ENCODE data around the gene RAB33B.

The RAB33B gene

DNA sequence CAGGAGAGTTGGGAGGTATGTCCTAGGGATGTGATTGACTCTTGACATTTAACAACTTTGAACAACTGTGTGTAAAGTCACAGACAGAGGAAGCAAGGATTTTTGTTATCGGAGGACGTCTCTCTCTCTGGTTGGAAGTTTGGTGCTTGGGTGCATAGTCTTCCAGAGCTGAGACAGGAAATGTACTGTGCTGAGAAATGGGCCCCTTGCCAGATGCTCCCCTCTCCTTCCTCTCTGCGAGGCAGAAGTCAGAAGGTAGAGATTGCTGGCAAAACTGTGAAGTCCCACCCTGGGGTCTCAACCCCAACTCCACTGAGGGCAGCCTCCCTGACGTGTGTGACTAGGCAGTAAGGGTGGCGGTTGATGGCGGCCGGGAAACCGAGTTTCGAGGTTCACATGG is 52.9 kb downstream of the RAB33B start:
- no peak for DNase-seq (ENCODE audit: low read depth in 1 of 2, low spot score in 1 of 2)

DNA sequence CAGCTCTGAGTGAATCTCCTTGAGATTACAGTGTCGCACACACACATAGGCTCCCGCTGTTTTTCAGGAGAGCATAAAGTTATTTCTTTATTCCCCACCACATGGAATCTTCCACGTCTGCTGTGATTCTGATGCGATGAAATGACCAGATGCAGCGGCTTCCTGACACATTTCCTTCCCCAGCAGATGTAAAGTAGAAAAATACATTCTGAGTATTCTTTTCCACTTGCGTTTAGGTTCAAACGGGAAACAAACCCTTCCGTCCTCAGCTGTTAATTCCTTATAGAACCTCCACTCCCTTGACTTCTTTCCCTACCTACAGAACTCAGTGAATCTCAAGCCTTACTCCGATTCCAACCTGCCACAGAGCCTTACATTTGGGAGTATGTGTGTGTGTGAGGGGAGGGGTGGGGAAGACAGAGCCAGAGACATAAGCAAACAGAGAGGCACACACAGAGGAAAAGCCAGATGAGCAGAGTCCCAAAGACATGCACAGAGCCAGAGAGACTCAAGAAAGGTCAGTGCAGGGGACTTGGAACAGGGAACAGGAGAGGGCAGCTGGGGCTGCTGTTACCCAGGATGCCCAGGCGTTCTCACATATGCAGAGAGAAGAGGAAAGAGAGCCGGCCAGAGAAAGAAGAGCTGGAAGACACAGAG is 54.8 kb downstream of the RAB33B start:
- DNase-seq (ENCODE audit: low read depth in 1 of 2, low spot score in 1 of 2) = no peak

DNA sequence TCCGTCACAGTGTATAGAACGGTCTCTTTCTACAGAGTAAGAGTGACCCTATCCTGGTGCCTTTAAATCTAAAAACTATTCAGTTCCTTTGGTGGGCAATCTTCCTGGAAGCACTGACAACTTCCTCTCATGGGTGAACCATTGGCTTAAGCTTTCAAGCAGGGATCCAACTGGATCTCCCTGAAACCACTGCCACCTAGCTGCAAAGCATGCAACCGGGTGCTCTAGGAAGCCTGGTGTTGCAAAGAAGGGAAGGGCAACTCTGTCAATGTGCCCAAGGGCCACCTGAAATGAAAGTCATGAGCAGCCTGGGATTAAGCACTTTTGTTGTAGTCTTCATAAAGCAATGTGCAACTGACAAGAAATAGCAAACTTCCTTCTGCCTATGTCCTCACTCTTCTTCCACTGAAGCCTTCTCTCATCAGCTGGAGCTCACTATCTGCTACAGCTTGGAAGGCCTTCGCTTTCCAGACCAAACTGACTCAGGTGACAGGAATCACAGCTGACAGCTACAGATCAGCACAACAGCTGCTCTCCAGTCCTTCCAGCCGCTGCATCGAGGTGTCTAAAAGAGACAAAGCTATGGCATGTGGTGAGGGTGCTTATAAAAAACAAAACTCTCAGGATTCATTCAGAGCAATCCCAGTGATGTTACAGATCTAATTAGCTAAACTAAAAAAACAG is 55.9 kb downstream of the RAB33B start:
- DNase-seq (ENCODE audit: low read depth in 1 of 2, low spot score in 1 of 2) = no peak

DNA sequence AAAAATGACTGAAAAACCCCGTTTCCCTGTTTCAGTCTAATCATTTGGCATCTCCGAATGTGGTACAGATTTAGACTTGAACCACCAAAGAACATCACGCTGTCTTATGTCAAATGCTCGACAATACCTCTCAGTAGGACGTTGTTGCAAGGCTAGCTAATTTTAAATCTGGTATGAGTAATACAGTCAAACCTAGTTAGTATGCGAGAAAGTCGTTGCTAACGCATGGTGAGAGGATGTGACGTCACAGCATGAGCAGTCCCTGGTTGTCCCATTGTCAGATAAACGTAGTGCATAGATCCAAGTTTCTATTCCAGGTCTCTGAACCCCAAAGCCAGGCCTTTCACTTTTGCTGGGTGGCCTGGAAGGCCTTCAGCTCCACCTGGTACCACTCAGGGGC is 57.4 kb downstream of the RAB33B start:
- no peak for DNase-seq (ENCODE audit: low read depth in 1 of 2, low spot score in 1 of 2)

DNA sequence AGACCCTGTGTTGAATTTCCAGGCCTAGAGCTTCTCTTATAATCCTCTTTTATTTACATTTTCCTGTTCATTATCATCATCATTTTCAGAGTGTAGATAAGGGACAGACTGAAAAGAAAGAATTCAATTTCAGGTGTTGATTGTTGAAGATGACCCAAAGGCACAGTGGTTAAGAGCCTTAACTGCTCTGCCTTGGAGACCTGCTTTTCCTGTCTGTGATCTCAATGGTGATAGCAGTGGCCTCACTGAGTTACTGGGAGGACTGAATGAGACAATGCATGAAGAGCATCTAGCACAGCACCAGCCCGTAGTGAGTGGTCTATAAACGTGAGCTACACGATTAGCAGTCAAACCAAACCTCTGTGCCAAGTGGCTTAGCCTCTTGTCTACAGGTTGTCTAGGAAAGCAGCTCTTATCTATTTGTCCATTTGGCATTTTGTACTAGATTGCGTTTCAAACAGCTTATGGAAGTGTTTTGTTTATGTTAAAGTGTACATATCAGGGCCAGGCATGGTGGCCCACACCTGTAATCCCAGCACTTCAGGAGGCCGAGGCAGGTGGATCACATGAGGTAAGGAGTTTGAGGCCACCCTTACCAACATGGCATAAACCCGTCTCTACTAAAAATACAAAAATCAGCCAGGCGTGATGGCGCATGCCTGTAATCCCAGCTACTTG is 60.6 kb downstream of the RAB33B start:
- no peak for DNase-seq (ENCODE audit: low read depth in 1 of 2, low spot score in 1 of 2)

DNA sequence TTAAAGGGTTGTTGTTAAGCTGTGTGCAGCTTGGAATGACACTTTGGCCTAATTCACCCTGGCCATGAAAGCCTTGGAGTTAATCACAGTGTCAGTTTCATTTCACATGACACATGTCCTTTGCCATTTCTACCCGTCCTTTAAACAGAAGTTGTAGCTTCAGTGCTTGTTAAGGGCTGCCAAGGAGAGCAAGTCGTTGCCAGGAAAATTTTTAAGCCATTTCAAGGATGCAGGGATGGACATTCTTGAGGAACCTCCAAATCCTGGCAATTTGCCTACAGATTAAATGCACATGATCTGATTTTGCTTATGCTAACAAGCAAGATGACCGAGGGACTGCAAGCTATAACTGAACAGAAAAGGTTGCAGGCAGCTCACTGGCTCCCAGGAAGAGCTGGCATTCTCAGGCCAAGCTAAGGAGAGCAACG is 61.6 kb downstream of the RAB33B start:
- DNase-seq (ENCODE audit: low read depth in 1 of 2, low spot score in 1 of 2) = no peak

DNA sequence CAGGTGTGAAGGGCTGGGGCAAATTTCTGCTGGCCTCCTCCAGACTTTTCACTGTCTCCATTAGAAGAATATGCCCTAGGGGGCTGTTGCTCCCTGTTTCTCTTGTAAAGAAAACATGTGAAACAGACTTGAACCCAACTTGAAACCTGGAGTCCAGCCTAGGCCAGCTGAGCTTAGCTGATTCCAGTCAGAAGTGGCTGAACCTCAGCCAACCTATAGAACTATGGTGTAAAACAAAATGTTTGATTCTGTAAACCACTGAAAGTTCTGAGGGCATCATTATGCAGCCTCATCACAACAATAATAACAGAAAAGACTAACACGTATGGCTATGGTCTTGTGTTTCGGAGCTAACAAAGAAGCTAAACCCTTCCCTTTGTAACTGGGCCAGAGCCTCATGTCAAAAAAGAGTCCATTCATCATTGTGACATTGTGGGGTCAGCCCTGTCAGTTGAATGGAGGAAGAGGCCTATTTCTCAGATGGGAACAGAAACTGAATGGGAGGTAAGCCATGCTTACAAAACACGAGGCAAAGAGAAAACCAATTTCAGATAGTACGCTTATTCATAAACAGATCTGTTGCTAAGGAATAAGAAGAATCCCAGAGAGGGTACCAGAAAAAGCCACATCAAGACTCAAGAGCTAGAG is 68.0 kb downstream of the RAB33B start:
- DNase-seq (ENCODE audit: low read depth in 1 of 2, low spot score in 1 of 2) = no peak

DNA sequence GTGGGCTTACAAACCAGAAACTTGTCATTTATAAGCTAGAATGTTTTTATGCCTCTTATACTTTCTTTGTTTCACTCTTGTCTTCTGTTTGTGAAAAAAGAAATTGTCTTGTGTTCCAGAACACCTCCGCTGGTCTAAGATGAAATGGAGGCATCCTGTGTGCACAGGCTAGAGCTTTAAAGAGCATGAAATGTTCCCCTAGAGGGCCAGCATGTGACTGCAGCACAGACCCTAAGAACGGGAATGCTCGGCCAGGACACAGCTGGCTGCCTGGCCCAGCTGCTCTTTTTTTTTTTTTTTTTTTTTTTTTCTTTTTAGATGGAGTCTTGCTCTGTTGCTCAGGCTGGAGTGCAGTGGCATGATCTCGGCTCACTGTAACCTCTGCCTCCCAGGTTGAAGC is 68.5 kb downstream of the RAB33B start:
- DNase-seq (ENCODE audit: low read depth in 1 of 2, low spot score in 1 of 2) = no peak

DNA sequence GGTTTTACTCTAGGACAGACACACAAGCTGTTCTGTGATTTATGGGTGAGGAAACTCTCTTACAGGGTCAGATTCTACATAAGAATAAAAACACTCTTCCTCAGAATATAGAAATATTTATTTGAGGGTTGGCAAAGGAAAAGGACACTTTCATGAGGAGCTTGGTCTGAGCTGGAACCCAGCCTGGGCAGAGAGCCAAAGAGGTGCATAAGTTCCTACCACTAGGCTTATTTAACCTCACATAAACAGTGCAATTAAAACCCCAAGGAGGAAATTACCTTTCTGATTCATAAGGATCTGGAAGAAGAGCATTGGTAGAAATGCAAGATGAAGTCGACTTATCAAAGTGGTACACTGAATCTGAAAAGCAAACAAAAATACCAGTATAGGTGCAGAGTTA is 69.2 kb downstream of the RAB33B start:
- no peak for DNase-seq (ENCODE audit: low read depth in 1 of 2, low spot score in 1 of 2)

DNA sequence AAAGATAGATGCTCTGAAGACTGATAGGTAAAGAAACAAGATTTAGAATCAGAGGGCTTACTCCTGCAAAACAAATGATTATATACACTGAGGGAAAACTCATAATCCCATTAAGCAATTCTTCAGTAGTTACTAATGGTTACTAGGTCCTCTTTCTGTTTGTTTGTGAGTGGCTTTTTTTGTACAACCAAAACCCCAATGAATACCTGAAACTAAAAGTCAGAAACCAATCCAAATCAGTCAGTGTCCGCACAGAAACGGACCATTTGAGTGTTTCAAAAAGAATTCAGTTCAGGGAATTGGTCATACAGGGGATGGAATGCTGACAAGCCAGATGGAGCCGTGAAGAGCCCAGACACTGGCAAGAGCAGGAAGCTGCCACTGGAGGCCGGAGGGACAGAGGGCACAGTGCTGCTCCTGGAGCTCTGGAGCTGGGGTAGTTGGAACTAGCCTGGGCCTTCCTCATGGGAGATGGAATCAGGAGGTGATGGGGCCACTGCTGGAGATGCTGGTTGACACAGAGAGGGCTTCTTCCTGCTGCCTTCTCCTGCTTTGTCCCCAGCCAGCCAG is 70.2 kb downstream of the RAB33B start:
- DNase-seq (ENCODE audit: low read depth in 1 of 2, low spot score in 1 of 2) = no peak

DNA sequence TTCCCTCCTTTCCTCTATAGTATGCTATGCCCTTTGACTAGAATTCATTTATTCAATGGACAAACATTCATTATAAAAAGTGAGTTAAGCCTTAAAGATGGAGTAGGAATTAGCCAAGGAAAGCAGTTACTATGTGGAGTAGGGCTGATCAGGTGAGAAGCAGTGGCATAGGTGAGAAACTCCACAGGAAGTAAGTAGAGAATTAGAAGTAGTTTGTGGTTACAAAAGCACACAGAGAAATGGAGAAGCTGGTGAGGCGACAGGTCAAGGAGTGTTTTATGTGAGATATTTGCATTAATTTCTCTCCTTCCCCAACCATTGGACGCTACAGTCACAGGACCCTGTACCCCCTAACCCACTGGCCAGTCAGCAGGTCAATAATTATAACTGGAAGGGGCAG is 71.5 kb downstream of the RAB33B start:
- no peak for DNase-seq (ENCODE audit: low read depth in 1 of 2, low spot score in 1 of 2)
